OCI-LY7 (cell line): ENCODE results near the gene SORCS1.

Experiments
- CTCF ChIP-seq: fragments of 200-600 bp; sonication (generic); conservative IDR thresholded peaks from 2 replicates; pipeline ENCODE4 v1.5.1; 2014; ENCODE audit warnings: mild to moderate bottlenecking, antibody characterized with exemption, low read length, moderate library complexity, mixed read lengths
- EZH2phosphoT487 ChIP-seq: fragments of 200-600 bp; sonication (generic); IDR thresholded peaks from 2 replicates; pipeline ENCODE4 v1.6.1; 2018; ENCODE audit warnings: low read depth, borderline replicate concordance, mild to moderate bottlenecking, mixed run types, antibody characterized with exemption, low read length, moderate library complexity, mixed read lengths

- TF ChIP-seq EZH2phosphoT487, result no peak
- TF ChIP-seq CTCF, result no peak
These were observed 337.8 kb downstream of the SORCS1 start for GRCh38 chr10:106826716-106827115.
